HUES6 (cell line): ENCODE measurements around the gene PHF2.
"Not testable (repeated sequence)": the region's sequence is repeated elsewhere in the genome, so short reads cannot be mapped to it uniquely, and the experiment has no call there.

ENCODE experiments used
- H3K27ac ChIP-seq: 2 replicates; pipeline ENCODE4 v1.7.0; 2013; ENCODE audit warnings: low read depth, mild to moderate bottlenecking, low read length, inconsistent platforms
- H3K27me3 ChIP-seq: 2 replicates; pipeline ENCODE4 v1.6.1; 2013; ENCODE audit warnings: low read length; ENCODE audit not compliant: control insufficient read depth, insufficient read depth
- H3K36me3 ChIP-seq: 2 replicates; pipeline ENCODE4 v1.6.1; 2013; ENCODE audit warnings: low read length; ENCODE audit not compliant: control insufficient read depth, insufficient read depth
- H3K4me1 ChIP-seq: 2 replicates; pipeline ENCODE4 v1.6.1; 2013; ENCODE audit warnings: low read length; ENCODE audit not compliant: control insufficient read depth, insufficient read depth
- H3K4me3 ChIP-seq: 2 replicates; pipeline ENCODE4 v1.5.1; 2013; ENCODE audit warnings: low read depth, low read length
- H3K9ac ChIP-seq: one replicate; pipeline ENCODE4 v1.6.1; 2013; ENCODE audit warnings: mild to moderate bottlenecking, low read length
- H3K9me3 ChIP-seq: 2 replicates; pipeline ENCODE4 v1.6.1; 2013; ENCODE audit warnings: low read depth, low read length; ENCODE audit not compliant: control insufficient read depth, insufficient read depth

PHF2 gene

DNA sequence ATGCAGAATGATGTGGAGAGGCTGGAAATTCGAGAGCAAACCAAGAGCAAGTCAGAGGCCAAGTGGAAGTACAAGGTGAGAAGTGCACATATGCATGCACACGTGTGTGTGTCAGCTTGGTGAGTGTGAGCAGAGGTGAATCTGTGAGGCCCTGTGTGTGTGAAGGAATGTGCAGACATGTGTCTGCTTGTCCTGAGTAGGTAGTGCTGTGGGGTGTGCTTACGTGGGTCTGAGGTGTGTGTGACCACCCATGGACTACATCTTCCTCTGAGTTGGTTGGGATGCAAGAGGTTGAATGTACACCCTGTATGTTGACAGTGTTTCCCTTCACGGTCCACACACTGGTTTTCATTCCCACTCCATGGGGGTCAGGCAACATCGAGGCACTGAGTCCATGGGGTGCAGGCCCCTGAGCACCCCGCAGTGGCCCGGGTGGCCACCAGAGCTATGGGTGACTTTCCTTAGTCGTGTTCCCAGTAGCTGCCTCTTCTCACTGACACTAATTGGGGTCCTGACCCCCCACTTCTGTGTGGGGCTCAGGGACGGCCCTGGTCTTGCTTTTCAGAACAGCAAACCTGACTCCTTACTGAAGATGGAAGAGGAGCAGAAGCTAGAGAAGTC lies 86.7 kb downstream of the PHF2 start:
- Histone ChIP-seq H3K36me3 (peaks cover 20% of the 10 kb centered on the region), H3K27ac (no peak overlapping the region), H3K9me3 (no peaks in the 10 kb centered on the region), H3K4me3 (no peak overlapping the region), H3K27me3 (no peaks in the 10 kb centered on the region), H3K9ac (no peak overlapping the region), H3K4me1 (no peaks in the 10 kb centered on the region)

DNA sequence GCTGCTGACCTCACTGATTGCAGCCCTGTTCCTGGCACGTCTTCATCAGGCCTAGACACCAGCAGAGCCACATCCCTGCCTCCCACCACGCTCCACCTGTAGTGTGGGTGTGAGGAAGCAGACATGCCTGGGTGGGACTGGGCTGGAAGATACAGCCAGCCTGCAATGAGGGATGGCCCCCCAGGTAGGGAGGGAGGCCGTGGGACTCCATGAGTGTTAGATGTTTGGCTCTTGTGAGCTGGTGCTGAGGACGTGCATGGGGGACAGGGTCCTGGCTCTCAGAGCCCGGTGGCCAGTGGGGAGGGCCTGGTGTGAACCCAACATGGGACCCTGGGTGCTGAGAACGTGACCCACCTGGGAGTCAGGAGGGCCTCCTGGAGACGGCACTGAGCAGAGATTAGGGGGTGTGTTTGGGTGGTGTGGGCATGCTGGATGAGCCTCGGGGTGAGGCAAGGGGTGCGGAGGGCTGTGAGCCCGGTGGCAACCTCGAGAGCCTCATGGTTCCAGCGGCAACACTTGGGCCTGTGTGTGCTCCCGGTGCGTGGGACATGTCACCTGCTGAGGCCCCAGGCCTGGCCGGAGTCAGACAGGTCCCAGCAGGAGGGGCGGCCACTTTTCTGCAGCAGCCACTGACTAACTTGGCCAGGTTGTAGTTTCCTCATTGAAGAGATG lies 87.6 kb downstream of the PHF2 start:
- Histone ChIP-seq H3K9ac (no peak overlapping the region), H3K27ac (no peak overlapping the region), H3K36me3 (peaks cover 20% of the 10 kb centered on the region)

DNA sequence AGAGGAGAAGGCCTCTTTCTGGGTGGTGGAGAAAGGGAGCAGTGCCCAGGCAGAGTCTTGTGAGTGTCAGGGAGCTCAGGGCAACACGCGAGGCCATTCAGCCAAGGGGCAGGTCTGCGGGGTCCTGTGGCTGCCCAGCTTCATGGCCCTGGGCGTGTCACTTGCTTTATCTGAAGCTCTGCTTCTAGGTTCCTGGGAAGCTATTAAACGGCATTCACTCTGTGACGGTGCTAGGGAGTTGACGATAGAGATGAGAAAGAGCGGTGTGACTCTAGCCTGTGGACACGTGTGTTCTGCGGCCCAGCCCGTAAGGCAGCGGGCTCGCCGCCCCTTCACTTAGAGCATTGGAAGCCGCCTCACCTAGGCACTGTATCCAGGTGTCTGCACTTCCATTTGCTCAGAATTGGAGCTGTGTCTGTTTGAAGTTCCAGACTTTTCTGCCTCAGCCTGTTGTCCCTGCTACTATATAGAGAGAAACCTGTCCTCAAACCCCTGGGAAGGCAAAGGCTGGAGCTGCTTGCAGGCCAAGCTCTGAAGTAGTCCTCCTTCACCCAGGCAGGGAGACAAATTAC lies 88.3 kb downstream of the PHF2 start:
- H3K27ac ChIP-seq: no peak overlapping the region
- H3K36me3 ChIP-seq: peaks cover 20% of the 10 kb centered on the region
- H3K9me3 ChIP-seq: no peaks in the 10 kb centered on the region
- no peak overlapping the region for H3K4me3 ChIP-seq
- H3K9ac ChIP-seq: no peak overlapping the region
- no peaks in the 10 kb centered on the region for H3K4me1 ChIP-seq
- no peaks in the 10 kb centered on the region for H3K27me3 ChIP-seq

More for the DNA sequence above, 87.6 kb downstream of the PHF2 start:
- H3K4me1 ChIP-seq: no peaks in the 10 kb centered on the region
- H3K9me3 ChIP-seq: no peaks in the 10 kb centered on the region
- no peak overlapping the region for H3K4me3 ChIP-seq
- H3K27me3 ChIP-seq: no peaks in the 10 kb centered on the region

DNA sequence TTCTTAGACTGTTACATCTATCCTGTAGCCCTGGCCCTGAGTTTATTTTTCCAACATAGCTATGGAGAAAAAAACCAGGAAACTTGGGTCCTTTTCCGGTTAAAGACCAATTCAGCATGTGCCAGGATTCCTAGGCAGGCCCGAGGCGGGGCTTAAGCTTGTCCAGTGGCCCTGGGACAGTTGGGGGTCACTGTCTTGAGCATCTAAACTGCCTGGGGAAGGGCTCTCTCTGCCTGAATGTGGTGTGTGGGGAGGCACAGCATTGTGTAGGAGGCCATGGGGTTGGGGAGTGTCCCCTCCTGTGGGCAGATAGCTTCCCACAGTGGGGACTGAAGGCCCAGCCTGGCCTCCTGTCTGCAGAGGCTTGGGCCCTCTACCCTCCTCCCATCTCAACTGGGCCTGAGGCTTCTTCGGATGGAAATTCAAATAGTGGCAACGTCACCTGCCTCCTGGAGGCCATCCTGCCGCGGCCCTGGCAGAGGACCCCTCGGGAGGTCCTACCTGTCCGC lies 88.8 kb downstream of the PHF2 start:
- Histone ChIP-seq H3K4me1 (no peaks in the 10 kb centered on the region), H3K4me3 (no peak overlapping the region), H3K27ac (no peak overlapping the region), H3K9ac (no peak overlapping the region), H3K9me3 (no peaks in the 10 kb centered on the region), H3K36me3 (peaks cover 20% of the 10 kb centered on the region), H3K27me3 (no peaks in the 10 kb centered on the region)

DNA sequence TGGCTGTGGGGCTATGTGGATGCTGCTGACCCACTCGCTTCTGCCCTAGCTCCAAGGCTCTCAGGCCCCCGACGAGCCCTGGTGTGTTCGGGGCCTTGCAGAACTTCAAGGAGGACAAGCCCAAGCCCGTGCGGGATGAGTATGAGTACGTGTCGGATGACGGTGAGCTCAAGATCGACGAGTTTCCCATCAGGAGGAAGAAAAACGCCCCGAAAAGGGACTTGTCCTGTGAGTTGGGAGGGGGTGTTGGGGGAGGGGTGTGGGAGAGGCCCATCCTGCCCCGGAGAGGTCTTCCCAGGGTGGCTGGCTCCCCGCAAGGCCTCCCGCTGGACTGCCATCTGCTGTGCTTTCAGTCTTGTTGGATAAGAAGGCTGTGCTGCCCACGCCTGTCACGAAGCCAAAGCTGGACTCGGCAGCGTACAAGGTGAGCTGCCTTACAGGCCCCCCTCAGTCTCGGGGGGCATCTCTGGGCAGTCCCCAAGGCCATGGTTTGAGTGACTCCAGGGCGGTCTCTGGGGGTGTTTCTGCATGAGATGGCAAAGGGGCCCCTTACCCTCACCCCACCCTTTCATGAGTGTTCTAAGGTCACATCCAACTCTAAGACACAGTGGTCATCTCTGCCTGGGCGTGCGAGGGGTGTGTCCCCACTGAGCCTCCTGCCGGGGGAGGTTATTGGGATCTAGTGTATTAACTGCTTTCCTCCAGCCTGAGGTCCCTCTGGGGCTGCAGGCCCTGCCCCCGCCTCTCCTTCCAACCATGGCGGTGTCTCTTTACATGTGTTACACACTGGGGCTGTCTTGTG lies 89.5 kb downstream of the PHF2 start:
- Histone ChIP-seq H3K36me3 (peaks cover 18% of the 10 kb centered on the region), H3K27me3 (no peaks in the 10 kb centered on the region), H3K4me3 (no peak overlapping the region), H3K4me1 (no peaks in the 10 kb centered on the region), H3K9me3 (no peaks in the 10 kb centered on the region), H3K27ac (no peak overlapping the region), H3K9ac (no peak overlapping the region)

DNA sequence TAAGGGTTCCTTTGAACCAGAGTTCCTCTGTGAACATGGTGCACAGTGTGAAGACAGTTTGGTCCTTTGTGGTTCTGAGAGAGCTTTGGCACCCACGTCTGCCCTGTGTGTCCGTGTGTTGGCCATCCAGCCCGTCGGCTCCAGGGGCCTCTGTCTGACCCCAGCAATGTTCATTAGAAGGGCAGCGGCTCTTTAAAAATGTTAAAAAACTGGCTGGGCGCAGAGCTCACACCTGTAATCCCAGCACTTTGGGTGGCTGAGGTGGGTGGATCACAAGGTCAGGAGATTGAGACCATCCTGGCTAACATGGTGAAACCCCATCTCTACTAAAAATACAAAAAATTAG lies 90.0 kb downstream of the PHF2 start:
- H3K27ac ChIP-seq, H3K4me1 ChIP-seq, H3K27me3 ChIP-seq, H3K9me3 ChIP-seq, H3K9ac ChIP-seq, H3K4me3 ChIP-seq: not testable (repeated sequence)
- peaks cover 18% of the 10 kb centered on the region for H3K36me3 ChIP-seq

DNA sequence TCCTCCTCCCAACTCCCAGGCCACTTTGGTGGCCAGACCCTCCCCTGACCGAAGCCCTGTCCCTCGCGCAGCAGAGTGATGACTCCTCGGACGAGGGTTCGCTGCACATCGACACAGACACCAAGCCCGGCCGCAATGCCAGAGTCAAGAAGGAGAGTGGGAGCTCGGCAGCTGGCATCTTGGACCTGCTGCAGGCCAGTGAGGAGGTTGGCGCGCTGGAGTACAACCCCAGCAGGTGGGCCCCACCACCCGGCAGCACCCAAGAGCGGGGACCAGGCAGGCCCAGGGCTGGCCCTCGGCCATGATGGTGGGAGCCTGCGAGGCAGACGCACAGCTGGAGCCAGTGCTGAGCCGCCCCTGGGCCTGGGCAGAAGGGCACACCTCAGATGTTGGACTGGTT lies 90.6 kb downstream of the PHF2 start:
- Histone ChIP-seq H3K36me3 (peaks cover 18% of the 10 kb centered on the region), H3K27me3 (no peaks in the 10 kb centered on the region), H3K9me3 (no peaks in the 10 kb centered on the region), H3K27ac (no peak overlapping the region), H3K4me3 (no peak overlapping the region), H3K4me1 (no peaks in the 10 kb centered on the region), H3K9ac (no peak overlapping the region)

DNA sequence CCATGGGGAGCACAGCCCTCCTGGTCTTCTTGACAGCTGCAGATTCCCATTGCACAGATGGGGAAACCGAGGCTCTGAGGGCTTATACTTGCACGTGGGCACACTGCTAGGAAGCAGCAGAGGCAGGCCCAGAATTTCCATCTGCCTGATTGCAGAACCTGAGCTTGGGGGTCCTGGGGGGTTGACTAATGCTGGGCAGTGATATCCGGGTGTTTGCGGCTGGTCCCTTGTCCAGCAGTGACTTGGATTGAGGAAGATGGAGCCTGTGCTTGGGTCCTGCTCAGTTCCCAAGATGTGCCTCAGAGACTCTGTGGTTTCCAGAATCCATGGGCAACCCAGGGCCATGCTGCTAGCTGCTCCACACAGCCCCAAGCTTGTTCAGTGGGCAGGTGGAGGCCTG lies 91.2 kb downstream of the PHF2 start:
- H3K36me3 ChIP-seq: peaks cover 18% of the 10 kb centered on the region
- no peak overlapping the region for H3K27ac ChIP-seq
- no peaks in the 10 kb centered on the region for H3K4me1 ChIP-seq
- no peaks in the 10 kb centered on the region for H3K27me3 ChIP-seq
- H3K4me3 ChIP-seq: no peak overlapping the region
- H3K9me3 ChIP-seq: no peaks in the 10 kb centered on the region
- no peak overlapping the region for H3K9ac ChIP-seq

DNA sequence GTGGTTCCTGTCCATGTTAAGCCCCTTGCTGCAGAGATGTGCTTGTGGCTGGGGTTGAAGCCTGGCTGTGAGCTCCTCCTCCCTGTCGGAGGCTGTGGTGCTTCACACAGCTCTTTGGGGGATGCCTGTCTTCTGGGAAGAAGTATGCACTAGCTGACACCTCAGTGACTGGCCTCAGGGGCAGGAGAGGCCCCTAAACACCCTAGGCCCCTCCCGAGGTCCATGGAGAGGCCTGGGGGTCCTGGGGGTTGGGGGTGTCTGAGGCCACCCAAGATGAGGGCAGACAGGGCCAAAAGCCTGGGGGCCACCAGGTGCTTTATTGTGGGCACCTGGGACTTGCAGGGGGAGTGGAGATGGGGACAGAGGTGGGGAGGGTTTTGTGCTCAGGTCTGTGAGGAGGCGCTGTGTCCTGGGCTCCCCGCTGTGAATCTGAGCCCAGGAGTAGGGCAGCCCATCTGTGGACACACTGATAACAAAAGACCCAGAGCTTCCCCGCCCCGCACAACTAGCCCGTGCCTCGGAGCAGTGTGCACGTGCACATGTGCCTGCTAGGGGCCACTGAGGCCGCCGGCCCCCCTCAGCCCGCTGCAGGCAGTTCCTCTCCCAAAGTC lies 92.0 kb downstream of the PHF2 start:
- H3K27ac ChIP-seq: no peak overlapping the region
- H3K36me3 ChIP-seq: peaks cover 12% of the 10 kb centered on the region
- H3K27me3 ChIP-seq: no peaks in the 10 kb centered on the region
- H3K9ac ChIP-seq: no peak overlapping the region
- H3K9me3 ChIP-seq: no peaks in the 10 kb centered on the region
- H3K4me1 ChIP-seq: no peaks in the 10 kb centered on the region
- no peak overlapping the region for H3K4me3 ChIP-seq

DNA sequence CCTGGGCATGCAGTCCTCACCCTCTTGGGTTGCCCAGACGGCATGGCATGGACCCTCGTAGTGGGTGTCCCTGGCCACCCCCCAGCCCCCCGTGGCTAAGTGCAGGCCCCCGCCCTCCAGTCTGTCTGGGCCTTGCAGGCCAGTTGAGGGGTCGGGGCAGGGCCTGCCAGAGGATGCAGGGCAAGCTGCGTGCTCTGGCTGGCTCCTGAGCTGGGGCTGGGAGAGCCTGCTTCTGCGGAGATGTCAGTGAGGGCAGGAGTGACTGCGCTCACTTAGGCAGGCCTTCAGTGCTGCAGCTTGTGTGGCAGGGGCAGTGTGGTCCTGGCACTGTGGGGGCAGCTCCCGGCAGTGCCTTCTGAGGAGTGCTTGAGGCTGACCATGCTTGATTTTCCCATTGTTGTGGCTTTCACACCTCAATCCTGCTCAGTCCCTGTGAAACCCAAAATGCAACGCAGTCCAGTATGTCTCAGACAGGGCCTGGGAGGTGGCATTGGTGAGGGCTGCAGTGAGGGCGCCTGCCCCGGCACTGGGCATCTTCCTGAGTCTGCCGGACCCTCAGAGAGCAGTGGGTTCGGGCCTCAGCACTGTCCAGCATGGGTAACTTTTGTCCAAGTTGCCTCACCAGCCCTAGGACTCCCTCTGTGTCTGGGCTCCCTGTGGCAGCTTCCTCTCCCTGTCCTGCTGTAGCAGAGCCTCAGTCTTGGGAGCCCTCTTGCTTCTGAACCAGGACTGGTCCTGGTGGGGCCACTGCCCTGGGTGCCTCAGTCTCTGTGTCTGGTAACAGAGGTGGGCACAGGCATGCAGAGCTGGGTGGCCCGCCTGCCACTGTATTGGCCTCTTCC lies 93.0 kb downstream of the PHF2 start:
- H3K27me3 ChIP-seq: no peaks in the 10 kb centered on the region
- H3K9me3 ChIP-seq: no peaks in the 10 kb centered on the region
- H3K4me1 ChIP-seq: no peaks in the 10 kb centered on the region
- no peak overlapping the region for H3K9ac ChIP-seq
- H3K36me3 ChIP-seq: peaks cover 12% of the 10 kb centered on the region
- no peak overlapping the region for H3K4me3 ChIP-seq
- H3K27ac ChIP-seq: no peak overlapping the region
